ENCODE results near the gene SLC7A14.
A peak's percentile ranks its signal among the peaks of the same experiment; 100 is the strongest.

SLC7A14 gene

DNA sequence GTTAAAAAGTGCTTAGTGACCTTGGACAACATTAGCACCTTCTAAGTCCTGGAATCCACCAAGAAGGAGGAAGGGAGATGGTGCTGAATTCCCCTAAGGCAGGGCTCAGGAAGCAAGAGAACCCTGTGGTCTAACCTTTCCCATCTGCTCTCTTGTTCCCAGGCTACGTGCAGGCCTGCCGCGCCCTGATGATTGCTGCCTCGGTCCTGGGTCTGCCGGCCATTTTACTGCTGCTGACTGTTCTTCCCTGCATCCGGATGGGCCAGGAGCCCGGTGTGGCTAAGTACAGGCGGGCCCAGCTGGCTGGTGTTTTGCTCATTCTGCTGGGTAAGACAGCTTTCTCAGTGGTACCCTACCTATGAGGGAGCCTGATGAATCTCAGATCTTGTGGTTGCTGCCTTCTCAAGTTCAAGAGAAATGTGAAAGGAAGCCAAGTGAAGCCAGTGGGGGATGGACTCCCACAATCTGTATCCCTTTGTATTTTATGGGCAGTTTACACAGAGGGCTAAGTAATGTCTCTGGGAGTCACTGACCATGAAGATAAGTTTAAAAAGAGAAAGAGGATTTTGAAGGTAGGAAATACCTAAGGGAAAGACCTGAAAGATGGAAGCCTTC is 162.8 kb downstream of the SLC7A14 start:
- Histone ChIP-seq H3K27ac (ENCODE audit: low read depth in 2 of 2, low read length in 2 of 2) (no peak overlapping the region), H3K9ac (ENCODE audit: low read depth in 1 of 2, low read length in 2 of 2) (no peak overlapping the region), H3K9me3 (ENCODE audit: control insufficient read depth in 2 of 2, low read length in 2 of 2) (no peaks in the 10 kb centered on the region), H3K4me1 (ENCODE audit: control insufficient read depth in 2 of 2, insufficient read depth in 2 of 2, low read length in 2 of 2) (peaks cover 10% of the 10 kb centered on the region in 2 donors), H3K27me3 (ENCODE audit: control insufficient read depth in 2 of 2, insufficient read depth in 2 of 2, low read length in 2 of 2) (peaks cover 21 to 26% of the 10 kb centered on the region in 2 donors), H3K4me3 (ENCODE audit: low read length in 2 of 2) (no peak overlapping the region), H3K36me3 (ENCODE audit: control insufficient read depth in 2 of 2, insufficient read depth in 2 of 2, low read length in 2 of 2) (no peaks in the 10 kb centered on the region)

DNA sequence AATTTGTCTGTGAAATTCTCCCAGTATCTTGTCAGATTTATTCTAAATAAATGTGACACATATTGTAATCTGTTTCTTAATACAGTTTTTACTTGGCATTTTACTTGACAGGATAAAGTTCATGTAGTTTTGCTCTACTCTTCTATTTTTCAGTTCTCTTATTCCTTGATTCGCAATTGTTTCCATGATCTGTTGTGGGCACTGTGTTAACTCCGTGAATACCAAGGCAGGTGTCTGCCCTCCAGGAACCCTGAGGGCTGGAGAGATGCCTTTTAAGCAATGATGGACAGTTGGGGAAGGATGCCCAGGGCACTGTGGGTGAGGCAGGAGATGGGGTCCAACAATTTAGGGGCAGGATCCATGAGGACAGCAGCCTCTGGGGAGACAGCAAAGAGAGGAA is 164.1 kb downstream of the SLC7A14 start:
- H3K27ac ChIP-seq (ENCODE audit: low read depth in 2 of 2, low read length in 2 of 2): no peak overlapping the region
- no peaks in the 10 kb centered on the region for H3K36me3 ChIP-seq (ENCODE audit: control insufficient read depth in 2 of 2, insufficient read depth in 2 of 2, low read length in 2 of 2)
- no peak overlapping the region for H3K4me3 ChIP-seq (ENCODE audit: low read length in 2 of 2)
- peaks cover 10% of the 10 kb centered on the region in 2 donors for H3K4me1 ChIP-seq (ENCODE audit: control insufficient read depth in 2 of 2, insufficient read depth in 2 of 2, low read length in 2 of 2)
- H3K9ac ChIP-seq (ENCODE audit: low read depth in 1 of 2, low read length in 2 of 2): no peak overlapping the region
- no peaks in the 10 kb centered on the region for H3K9me3 ChIP-seq (ENCODE audit: control insufficient read depth in 2 of 2, low read length in 2 of 2)
- H3K27me3 ChIP-seq (ENCODE audit: control insufficient read depth in 2 of 2, insufficient read depth in 2 of 2, low read length in 2 of 2): peaks cover 27% of the 10 kb centered on the region in 2 donors

DNA sequence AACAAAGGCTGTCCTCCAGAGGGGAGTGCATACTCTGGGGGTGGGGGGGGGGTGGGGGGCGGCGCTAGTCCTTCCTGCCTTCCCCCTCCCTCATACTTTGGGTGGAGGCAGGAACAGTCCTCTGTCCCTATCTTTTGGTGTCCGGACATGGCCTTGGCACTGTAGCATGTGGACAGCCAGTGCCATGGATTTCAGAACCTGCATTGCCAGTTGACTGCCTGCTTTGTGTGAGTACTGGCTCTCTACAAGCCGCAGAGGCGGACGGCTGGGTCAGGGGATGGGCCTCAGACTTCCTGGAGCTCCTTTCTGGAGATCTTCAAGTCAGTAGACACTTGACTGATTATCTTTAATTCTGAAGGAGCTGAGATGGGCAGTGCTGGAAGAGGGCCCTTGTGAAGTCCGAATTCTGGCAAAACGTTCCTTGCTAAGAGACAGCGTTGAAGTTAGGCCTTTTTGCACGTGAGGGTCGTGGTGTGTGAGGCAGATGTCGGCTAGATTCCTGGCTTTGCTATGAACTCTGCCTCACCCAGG is 164.7 kb downstream of the SLC7A14 start:
- no peaks in the 10 kb centered on the region for H3K9me3 ChIP-seq (ENCODE audit: control insufficient read depth in 2 of 2, low read length in 2 of 2)
- H3K9ac ChIP-seq (ENCODE audit: low read depth in 1 of 2, low read length in 2 of 2): no peak overlapping the region
- H3K27ac ChIP-seq (ENCODE audit: low read depth in 2 of 2, low read length in 2 of 2): no peak overlapping the region
- H3K27me3 ChIP-seq (ENCODE audit: control insufficient read depth in 2 of 2, insufficient read depth in 2 of 2, low read length in 2 of 2): peaks cover 27% of the 10 kb centered on the region in 2 donors
- no peak overlapping the region for H3K4me3 ChIP-seq (ENCODE audit: low read length in 2 of 2)
- no peaks in the 10 kb centered on the region for H3K36me3 ChIP-seq (ENCODE audit: control insufficient read depth in 2 of 2, insufficient read depth in 2 of 2, low read length in 2 of 2)
- H3K4me1 ChIP-seq (ENCODE audit: control insufficient read depth in 2 of 2, insufficient read depth in 2 of 2, low read length in 2 of 2): peaks cover 10% of the 10 kb centered on the region in 2 donors

DNA sequence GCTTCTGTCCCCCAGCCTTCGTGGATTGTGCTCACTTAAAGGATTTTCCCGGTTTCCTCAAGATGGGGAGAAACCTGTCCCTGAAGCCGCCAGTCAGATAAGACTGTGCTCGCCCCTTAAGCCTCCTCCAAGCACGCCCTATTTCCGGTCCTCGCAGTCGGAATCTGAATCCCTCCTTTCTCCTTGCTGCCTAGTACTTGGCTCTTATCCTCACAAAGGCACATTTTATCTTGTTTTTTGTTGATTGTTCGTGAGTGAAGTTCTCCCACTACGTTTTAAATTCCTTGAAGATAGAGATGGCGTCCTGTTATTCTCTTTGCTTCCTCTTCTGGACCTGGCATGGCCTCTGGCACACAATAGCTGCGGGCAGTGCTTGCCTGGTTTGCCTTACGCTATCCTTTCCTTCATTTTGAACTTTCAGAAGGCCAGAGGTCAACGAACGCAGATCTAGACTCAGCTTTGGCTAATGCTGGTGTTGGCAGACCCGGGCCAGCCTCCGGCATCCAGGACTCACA is 165.5 kb downstream of the SLC7A14 start:
- no peaks in the 10 kb centered on the region for H3K36me3 ChIP-seq (ENCODE audit: control insufficient read depth in 2 of 2, insufficient read depth in 2 of 2, low read length in 2 of 2)
- H3K27me3 ChIP-seq (ENCODE audit: control insufficient read depth in 2 of 2, insufficient read depth in 2 of 2, low read length in 2 of 2): peaks cover 27% of the 10 kb centered on the region in 2 donors
- no peak overlapping the region for H3K27ac ChIP-seq (ENCODE audit: low read depth in 2 of 2, low read length in 2 of 2)
- no peaks in the 10 kb centered on the region for H3K9me3 ChIP-seq (ENCODE audit: control insufficient read depth in 2 of 2, low read length in 2 of 2)
- H3K9ac ChIP-seq (ENCODE audit: low read depth in 1 of 2, low read length in 2 of 2): no peak overlapping the region
- H3K4me1 ChIP-seq (ENCODE audit: control insufficient read depth in 2 of 2, insufficient read depth in 2 of 2, low read length in 2 of 2): peaks cover 10% of the 10 kb centered on the region in 2 donors
- H3K4me3 ChIP-seq (ENCODE audit: low read length in 2 of 2): peak overlapping the region in 1 of 2 donors; percentile 61

DNA sequence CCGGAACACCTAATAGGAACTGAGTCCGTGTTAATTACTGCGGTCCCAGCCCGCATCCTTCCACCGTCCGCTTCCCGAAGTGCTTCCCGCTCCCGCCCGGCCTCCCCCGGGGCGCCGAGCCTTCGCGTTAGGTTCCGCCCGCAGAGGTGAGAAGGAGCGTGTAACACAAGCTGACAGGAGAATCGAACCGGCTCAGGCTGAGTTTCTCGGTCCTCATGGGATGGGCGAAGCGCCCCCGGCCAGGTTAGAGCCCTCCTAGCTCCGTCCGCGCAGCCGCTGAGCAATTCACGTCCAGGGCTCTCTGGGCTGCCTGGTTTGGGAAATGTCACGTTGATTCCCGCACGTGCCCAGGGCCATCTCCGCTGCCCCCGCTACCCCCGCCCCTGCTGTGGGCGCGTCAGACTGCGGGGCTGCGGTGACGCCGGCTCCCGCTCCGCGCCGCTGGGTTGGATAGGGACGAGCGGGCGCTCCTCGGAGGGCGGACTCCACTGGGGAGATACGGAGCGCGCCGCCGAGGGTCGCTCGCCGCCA is 166.3 kb downstream of the SLC7A14 start:
- H3K9ac ChIP-seq (ENCODE audit: low read depth in 1 of 2, low read length in 2 of 2): no peak overlapping the region
- no peak overlapping the region for H3K27ac ChIP-seq (ENCODE audit: low read depth in 2 of 2, low read length in 2 of 2)
- no peaks in the 10 kb centered on the region for H3K36me3 ChIP-seq (ENCODE audit: control insufficient read depth in 2 of 2, insufficient read depth in 2 of 2, low read length in 2 of 2)
- H3K4me3 ChIP-seq (ENCODE audit: low read length in 2 of 2): peak overlapping the region; percentile 61 to 62
- peaks cover 10% of the 10 kb centered on the region in 2 donors for H3K4me1 ChIP-seq (ENCODE audit: control insufficient read depth in 2 of 2, insufficient read depth in 2 of 2, low read length in 2 of 2)
- H3K9me3 ChIP-seq (ENCODE audit: control insufficient read depth in 2 of 2, low read length in 2 of 2): no peaks in the 10 kb centered on the region
- H3K27me3 ChIP-seq (ENCODE audit: control insufficient read depth in 2 of 2, insufficient read depth in 2 of 2, low read length in 2 of 2): peaks cover 27% of the 10 kb centered on the region in 2 donors

DNA sequence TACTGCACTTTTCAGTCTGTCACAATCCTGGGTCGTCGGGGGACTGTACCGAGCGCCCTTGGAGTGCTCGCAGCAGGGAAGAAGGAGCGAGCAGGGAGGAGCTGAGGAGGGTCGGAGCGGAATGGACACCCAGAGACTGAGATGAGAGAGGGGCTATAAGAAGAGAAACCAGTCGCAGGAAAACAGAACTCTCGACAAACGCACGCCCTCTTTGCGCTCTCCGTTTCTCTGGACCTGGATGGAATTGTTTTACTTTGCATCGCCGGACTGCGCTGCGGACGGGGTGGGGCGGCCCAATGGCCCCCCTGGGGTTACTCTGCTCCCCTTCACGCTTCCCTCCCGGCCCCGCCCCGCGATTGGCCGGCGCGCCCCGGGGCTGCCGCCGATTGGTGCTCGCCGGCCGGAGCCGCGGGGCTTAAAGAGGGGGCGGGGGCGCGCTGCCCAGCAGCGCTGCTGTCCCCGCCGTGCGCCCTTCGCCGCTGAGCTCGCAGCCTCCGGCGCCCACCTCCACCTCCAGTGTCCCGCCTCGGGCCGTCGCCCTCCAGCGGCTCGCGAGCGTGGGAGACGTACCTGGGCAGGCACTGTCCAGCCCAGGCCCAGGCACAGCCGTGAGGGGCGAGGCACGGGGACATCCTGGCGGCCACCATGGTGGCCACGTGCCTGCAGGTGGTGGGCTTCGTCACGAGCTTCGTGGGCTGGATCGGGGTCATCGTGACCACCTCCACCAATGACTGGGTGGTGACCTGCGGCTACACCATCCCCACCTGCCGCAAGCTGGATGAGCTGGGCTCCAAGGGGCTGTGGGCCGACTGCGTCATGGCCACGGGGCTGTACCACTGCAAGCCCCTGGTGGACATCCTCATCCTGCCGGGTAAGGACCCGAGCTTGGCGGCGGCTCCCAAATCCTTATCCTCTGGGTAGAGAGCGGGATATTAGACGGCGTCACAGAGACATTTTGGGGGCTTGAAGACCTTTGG is 167.2 kb downstream of the SLC7A14 start, which contains the start of gene CLDN11:
Gene CLDN11 (plus strand): TSS at position 447 of the 977 bp plus-strand sequence. CDS start 199 bp downstream, at position 646.
- Histone ChIP-seq H3K9me3 (ENCODE audit: control insufficient read depth in 2 of 2, low read length in 2 of 2) (no peaks in the 10 kb centered on the region), H3K4me1 (ENCODE audit: control insufficient read depth in 2 of 2, insufficient read depth in 2 of 2, low read length in 2 of 2) (peaks cover 10% of the 10 kb centered on the region in 2 donors), H3K27me3 (ENCODE audit: control insufficient read depth in 2 of 2, insufficient read depth in 2 of 2, low read length in 2 of 2) (peaks cover 27% of the 10 kb centered on the region in 2 donors), H3K27ac (ENCODE audit: low read depth in 2 of 2, low read length in 2 of 2) (no peak within 1 kb of the TSS), H3K4me3 (ENCODE audit: low read length in 2 of 2) (peak within 1 kb of the TSS; percentile 61 to 62), H3K9ac (ENCODE audit: low read depth in 1 of 2, low read length in 2 of 2) (peak within 1 kb of the TSS in 1 of 2 donors; percentile 43), H3K36me3 (ENCODE audit: control insufficient read depth in 2 of 2, insufficient read depth in 2 of 2, low read length in 2 of 2) (no peaks in the 10 kb centered on the region)

DNA sequence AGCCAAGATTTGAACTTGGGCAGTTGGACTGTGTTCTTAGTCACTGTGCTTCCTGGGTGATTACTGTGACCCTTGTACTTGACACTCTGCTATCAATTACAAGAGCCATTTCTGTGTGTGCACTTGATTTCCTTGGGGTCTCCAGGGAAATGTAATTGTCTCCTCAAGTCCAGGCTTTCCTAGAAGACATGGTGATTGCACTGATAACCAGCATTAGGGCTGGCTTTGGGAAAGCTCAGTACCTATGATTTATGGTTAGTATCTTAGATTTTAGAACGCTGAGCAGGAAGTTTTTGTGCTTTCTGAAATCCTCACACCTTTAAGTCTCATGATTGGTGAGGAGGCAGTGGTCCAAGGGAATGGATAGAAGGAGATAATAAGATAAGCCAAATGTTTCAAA is 168.8 kb downstream of the SLC7A14 start:
- Histone ChIP-seq H3K9me3 (ENCODE audit: control insufficient read depth in 2 of 2, low read length in 2 of 2) (no peaks in the 10 kb centered on the region), H3K27me3 (ENCODE audit: control insufficient read depth in 2 of 2, insufficient read depth in 2 of 2, low read length in 2 of 2) (peaks cover 27% of the 10 kb centered on the region in 2 donors), H3K9ac (ENCODE audit: low read depth in 1 of 2, low read length in 2 of 2) (no peak overlapping the region), H3K4me3 (ENCODE audit: low read length in 2 of 2) (no peak overlapping the region), H3K36me3 (ENCODE audit: control insufficient read depth in 2 of 2, insufficient read depth in 2 of 2, low read length in 2 of 2) (no peaks in the 10 kb centered on the region), H3K4me1 (ENCODE audit: control insufficient read depth in 2 of 2, insufficient read depth in 2 of 2, low read length in 2 of 2) (peaks cover 10% of the 10 kb centered on the region in 2 donors), H3K27ac (ENCODE audit: low read depth in 2 of 2, low read length in 2 of 2) (no peak overlapping the region)

DNA sequence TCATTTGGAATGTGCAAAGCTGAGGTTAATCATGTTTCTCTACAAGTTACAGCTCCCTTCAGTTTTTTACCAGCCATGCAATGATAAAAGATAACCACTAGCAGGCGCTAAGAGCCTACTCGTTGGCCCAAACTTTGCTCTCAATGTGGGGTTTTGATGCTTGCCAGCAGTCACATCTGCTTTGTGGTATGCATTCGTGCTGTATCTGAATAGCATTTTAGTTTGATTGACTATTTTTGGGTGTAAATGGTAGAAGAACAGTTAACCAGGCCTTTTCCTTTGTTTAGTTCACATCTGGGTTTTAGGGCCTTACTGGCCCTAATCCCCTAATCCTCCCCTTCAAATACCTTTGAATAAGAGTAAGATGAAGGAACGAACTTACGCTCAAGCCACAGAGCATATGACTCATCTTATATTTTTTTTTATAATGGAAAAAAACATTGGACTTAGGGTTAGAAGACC is 171.6 kb downstream of the SLC7A14 start:
- Histone ChIP-seq H3K4me3 (ENCODE audit: low read length in 2 of 2) (no peak overlapping the region), H3K9ac (ENCODE audit: low read depth in 1 of 2, low read length in 2 of 2) (no peak overlapping the region), H3K27me3 (ENCODE audit: control insufficient read depth in 2 of 2, insufficient read depth in 2 of 2, low read length in 2 of 2) (peaks cover 11 to 16% of the 10 kb centered on the region in 2 donors), H3K4me1 (ENCODE audit: control insufficient read depth in 2 of 2, insufficient read depth in 2 of 2, low read length in 2 of 2) (peaks cover 5 to 6% of the 10 kb centered on the region in 2 donors), H3K27ac (ENCODE audit: low read depth in 2 of 2, low read length in 2 of 2) (no peak overlapping the region), H3K36me3 (ENCODE audit: control insufficient read depth in 2 of 2, insufficient read depth in 2 of 2, low read length in 2 of 2) (no peaks in the 10 kb centered on the region), H3K9me3 (ENCODE audit: control insufficient read depth in 2 of 2, low read length in 2 of 2) (no peaks in the 10 kb centered on the region)

DNA sequence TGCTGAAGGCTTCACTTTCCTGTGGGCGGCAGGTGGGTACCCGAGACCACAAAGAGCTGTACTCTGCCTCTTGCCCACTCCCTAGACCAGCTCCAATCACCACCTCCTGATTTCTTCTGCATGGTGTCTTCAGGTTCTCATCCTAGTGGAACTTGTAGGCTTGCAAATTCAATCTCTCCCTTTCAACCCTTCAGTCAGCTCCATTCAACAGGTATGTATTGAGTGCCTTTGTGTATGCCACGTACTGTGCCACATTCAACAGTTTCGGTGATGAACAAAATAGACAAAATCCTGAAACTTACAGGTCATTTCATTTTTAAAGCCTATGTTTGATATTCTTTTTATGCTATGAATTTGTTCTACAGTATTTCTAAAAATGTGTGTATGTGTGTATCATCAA is 172.6 kb downstream of the SLC7A14 start:
- Histone ChIP-seq H3K9me3 (ENCODE audit: control insufficient read depth in 2 of 2, low read length in 2 of 2) (no peaks in the 10 kb centered on the region), H3K9ac (ENCODE audit: low read depth in 1 of 2, low read length in 2 of 2) (no peak overlapping the region), H3K27me3 (ENCODE audit: control insufficient read depth in 2 of 2, insufficient read depth in 2 of 2, low read length in 2 of 2) (peaks cover 3 to 9% of the 10 kb centered on the region in 2 donors), H3K27ac (ENCODE audit: low read depth in 2 of 2, low read length in 2 of 2) (no peak overlapping the region), H3K4me1 (ENCODE audit: control insufficient read depth in 2 of 2, insufficient read depth in 2 of 2, low read length in 2 of 2) (no peaks in the 10 kb centered on the region), H3K4me3 (ENCODE audit: low read length in 2 of 2) (no peak overlapping the region), H3K36me3 (ENCODE audit: control insufficient read depth in 2 of 2, insufficient read depth in 2 of 2, low read length in 2 of 2) (no peaks in the 10 kb centered on the region)
